HepG2 (cell line): Measurements from ENCODE around the gene BIRC6. TPM values are rescaled to one million over a fixed set of nuclear protein-coding genes. Genes with fewer than 3 reads are reported as not detected.

Experiments used
- ATAC-seq: fragments of 200-7000 bp; cut with Tn5 transposase; 3 replicates; pipeline ENCODE4 v1.9.1; 2020; ENCODE audit warnings: mild to moderate bottlenecking, moderate library complexity
- BruUV-seq: library from RNA; stranded (reverse); fragments of 400-500 nt; replicated peaks from 2 replicates; lab custom pipeline; 2021; lab: Mats Ljungman, UMichigan
- CTCF ChIA-PET: fragments of 300-600 bp; formaldehyde crosslinking; extraction: SDS; loops from one replicate; lab custom pipeline; 2021; ENCODE audit warnings: low total read pairs, inconsistent platforms, low intra/inter-chr PET ratio; lab: Yijun Ruan, JAX
- POLR2A ChIA-PET: fragments of 350-600 bp; sonication (Branson Sonifier 250); formaldehyde crosslinking; loops from one replicate; lab custom pipeline; 2020; ENCODE audit warnings: antibody characterized with exemption, inconsistent platforms; lab: Yijun Ruan, JAX
- DNase-seq: peaks from one replicate; pipeline ENCODE4 v3.0.0-alpha.2; 2015; ENCODE audit warnings: low spot score
- FAIRE-seq: peaks from 3 replicates; lab custom pipeline; 2011; peaks lifted over from hg19 to GRCh38; lab: Jason Lieb, UNC
- H2AFZ ChIP-seq: one replicate; pipeline ENCODE4 v1.6.1; 2011; ENCODE audit warnings: low read length, inconsistent platforms
- H3K27ac ChIP-seq: fragments of 300-600 bp; 3 replicates; pipeline ENCODE4 v1.8.0; 2011; ENCODE audit warnings: mixed run types, mild to moderate bottlenecking, mixed read lengths, low read length, inconsistent platforms; ENCODE audit not compliant: insufficient read depth; ENCODE audit errors: extremely low read length
- H3K27me3 ChIP-seq, 2 experiments: fragments of 200-600 bp in 1 of 2; 2 replicates in 1 of 2; 3 replicates in 1 of 2; pipeline versions ENCODE4 v1.6.0 to v1.8.0; 2011; ENCODE audit warnings: low read length in 2 of 2, mild to moderate bottlenecking in 2 of 2, moderate library complexity in 2 of 2, inconsistent platforms in 1 of 2; ENCODE audit not compliant: insufficient read depth in 2 of 2, control insufficient read depth in 1 of 2
- H3K36me3 ChIP-seq, 2 experiments: fragments of 200-600 bp in 1 of 2; replicated peaks in 1 of 2; 2 replicates in 1 of 2; 3 replicates in 1 of 2; pipeline versions ENCODE4 v1.5.1 to v1.8.0; 2011; ENCODE audit warnings: low read length in 2 of 2, inconsistent platforms in 1 of 2; ENCODE audit not compliant: insufficient read depth in 2 of 2, control insufficient read depth in 1 of 2
- H3K4me1 ChIP-seq: 2 replicates; pipeline ENCODE4 v1.5.1; 2012; ENCODE audit warnings: low read length, inconsistent platforms; ENCODE audit not compliant: insufficient read depth
- H3K4me2 ChIP-seq: 2 replicates; pipeline ENCODE4 v1.6.0; 2011; ENCODE audit warnings: low read depth, low read length, inconsistent platforms
- H3K4me3 ChIP-seq, 3 experiments: fragments of 200-600 bp in 1 of 3; sonication (generic), shearing (Covaris generic) in 1 of 3; replicated peaks in 1 of 3; 2 replicates each; pipeline ENCODE4 v1.5.1; 2011 to 2016; ENCODE audit warnings: low read length in 3 of 3, inconsistent platforms in 2 of 3, low read depth in 2 of 3, mild to moderate bottlenecking in 2 of 3, control low read depth in 1 of 3, mixed read lengths in 1 of 3; ENCODE audit not compliant: insufficient read depth in 1 of 3
- H3K79me2 ChIP-seq: one replicate; pipeline ENCODE4 v1.6.1; 2011; ENCODE audit warnings: low read length, inconsistent platforms; ENCODE audit not compliant: insufficient read depth
- H3K9ac ChIP-seq: 2 replicates; pipeline ENCODE4 v1.6.0; 2011; ENCODE audit warnings: mild to moderate bottlenecking, low read depth, low read length, inconsistent platforms; ENCODE audit not compliant: insufficient read depth
- H3K9me3 ChIP-seq: 2 replicates; pipeline ENCODE4 v1.5.1; 2012; ENCODE audit warnings: mild to moderate bottlenecking, low read length
- H4K20me1 ChIP-seq: 2 replicates; pipeline ENCODE4 v1.6.0; 2011; ENCODE audit warnings: inconsistent platforms, mild to moderate bottlenecking, low read length, moderate library complexity; ENCODE audit not compliant: insufficient read depth
- GTF2F1 ChIP-seq: fragments of 150-350 bp; IDR thresholded peaks from 2 replicates; pipeline ENCODE4 v1.6.1; 2014; ENCODE audit warnings: low read length
- KIAA2018 ChIP-seq: sonication (generic); formaldehyde crosslinking; IDR thresholded peaks from 2 replicates; pipeline ENCODE4 v1.5.0; 2020; ENCODE audit warnings: mild to moderate bottlenecking, missing genetic modification reagents, borderline replicate concordance
- ZNF232 ChIP-seq: sonication (generic); formaldehyde crosslinking; IDR thresholded peaks from 2 replicates; pipeline ENCODE4 v1.4.0; 2020; ENCODE audit warnings: missing genetic modification reagents, borderline replicate concordance
- ZNF263 ChIP-seq: sonication (generic); formaldehyde crosslinking; IDR thresholded peaks from 2 replicates; pipeline ENCODE4 v1.4.0; 2020; ENCODE audit warnings: missing genetic modification reagents
- ZNF382 ChIP-seq: sonication (generic); formaldehyde crosslinking; IDR thresholded peaks from 2 replicates; pipeline ENCODE4 v1.5.0; 2020; ENCODE audit warnings: missing genetic modification reagents, mild to moderate bottlenecking, borderline replicate concordance
- ZNF564 ChIP-seq: sonication (generic); formaldehyde crosslinking; IDR thresholded peaks from 2 replicates; pipeline ENCODE4 v1.8.1; 2023; ENCODE audit warnings: mild to moderate bottlenecking, missing genetic modification reagents
- ZNF574 ChIP-seq: sonication (generic); formaldehyde crosslinking; IDR thresholded peaks from 2 replicates; pipeline ENCODE4 v1.4.0; 2020; ENCODE audit warnings: missing genetic modification reagents
- ZNF639 ChIP-seq: conservative IDR thresholded peaks from 2 replicates; pipeline ENCODE4 v1.6.1; 2018; ENCODE audit warnings: missing genetic modification reagents
- ZNF816 ChIP-seq: sonication (generic); formaldehyde crosslinking; IDR thresholded peaks from 2 replicates; pipeline ENCODE4 v1.8.0; 2022; ENCODE audit warnings: missing genetic modification reagents, mild to moderate bottlenecking, borderline replicate concordance
- WGBS: methylation state at CpG from one replicate; pipeline ENCODE4 v1.1.6; 2017; ENCODE audit warnings: low lambda C conversion rate; 5-methylcytosine and 5-hydroxymethylcytosine counted together
- in situ Hi-C: cut with HindIII; loops from 2 replicates; pipeline ENCODE4 v1.10.0; 2017; ENCODE audit warnings: low pct_unique_long_range_greater_than_20kb; ENCODE audit not compliant: extremely low pct_ligation_motif_present
- intact Hi-C: fragments of 100-400 bp; cut with micrococcal nuclease; formaldehyde crosslinking; loops from one replicate; pipeline ENCODE4 v1.10.0; 2022; ENCODE audit not compliant: unreplicated experiment
- polyA plus RNA-seq, 8 experiments: library from polyadenylated mRNA; depleted of rRNA in 3 of 8; stranded (reverse) in 7 of 8; unstranded in 1 of 8; fragments of >200 nt; fragmentation: Illumina TruSeq in 4 of 8; extraction: Trizol in 4 of 8; gene quantifications; 2 replicates each; pipeline versions ENCODE4 v1.2.1 to v1.2.3, GENCODE V29; 2011 to 2016; ENCODE audit warnings: low read depth in 4 of 8, missing spikeins in 1 of 8, mixed read lengths in 1 of 8; ENCODE audit not compliant: insufficient read depth in 1 of 8
- total RNA-seq, 5 experiments: library from RNA; depleted of rRNA; stranded (reverse); fragments of >200 nt; fragmentation: Illumina TruSeq; extraction: Trizol; gene quantifications; 2 replicates each; pipeline ENCODE4 v1.2.3, GENCODE V29; 2016; ENCODE audit warnings: low read depth in 1 of 5

Gene BIRC6
- total and polyA plus RNA-seq, 2 of the 13 experiments (the other 11 are each of a cell fraction or from before 2014, with no cell fraction given): 65.6 to 120 TPM

- no peak for TF ChIP-seq KIAA2018 (CRISPR knock-in tag)
Measured at GRCh38 chr2:32611366-32611765, 254.5 kb downstream of the BIRC6 start (continued).

- CTCF ChIA-PET: no interaction called here
- H4K20me1 ChIP-seq: no peaks in the 10 kb centered on the region
- peaks cover 25 to 65% of the 10 kb centered on the region in 2 experiments for H3K36me3 ChIP-seq
- H2AFZ ChIP-seq: no peak overlapping the region
- no peaks in the 10 kb centered on the region for H3K9me3 ChIP-seq
- peaks cover 14% of the 10 kb centered on the region; the same call in 1 of the 2 replicates for H3K4me1 ChIP-seq
- WGBS: 97% methylated on average over 1 of the region's 1 CpG
- H3K27me3 ChIP-seq: no peaks in the 10 kb centered on the region
- intact Hi-C loops (no loop called here), in situ Hi-C loops (no loop called here)
- ATAC-seq (peak; percentile 60), DNase-seq (no peak)
- H3K4me3 ChIP-seq: no peak overlapping the region
- BruUV-seq: no TSS peak
- no peak overlapping the region for H3K9ac ChIP-seq
- H3K79me2 ChIP-seq: no peaks in the 10 kb centered on the region
- no peak for TF ChIP-seq ZNF816
- no peak for TF ChIP-seq ZNF564 (CRISPR knock-in tag)
- TF ChIP-seq ZNF574 (CRISPR knock-in tag): no peak
- no peak for TF ChIP-seq GTF2F1
- no peak for TF ChIP-seq ZNF232 (CRISPR knock-in tag)
- TF ChIP-seq ZNF263 (CRISPR knock-in tag): peak; percentile 90
- no peak for TF ChIP-seq ZNF639 (CRISPR knock-in tag)
- TF ChIP-seq ZNF382 (CRISPR knock-in tag): no peak
- TF ChIP-seq, all 625 proteins: peak for 1
- POLR2A ChIA-PET: no interaction called here
- H3K27ac ChIP-seq: no peak overlapping the region
- H3K4me2 ChIP-seq: no peak overlapping the region
- no peak for FAIRE-seq
Measured at GRCh38 chr2:32611771-32612170, 254.9 kb downstream of the BIRC6 start.
